SK-N-SH treated with all-trans-retinoic acid at 6 μM for 48 hours (cell line): Measurements from ENCODE around the gene FAT1.

Experiments used
- CREB5 ChIP-seq: fragments of 250-450 bp; sonication (Bioruptor Pico); IDR thresholded peaks from 2 replicates; pipeline ENCODE4 v1.5.1; 2020; ENCODE audit warnings: low read depth, mild to moderate bottlenecking, moderate library complexity
- CSDC2 ChIP-seq: fragments of 250-450 bp; sonication (Bioruptor Pico); IDR thresholded peaks from 2 replicates; pipeline ENCODE4 v1.5.0; 2020; ENCODE audit warnings: mild to moderate bottlenecking, moderate library complexity
- GLIS3 ChIP-seq: fragments of 250-450 bp; sonication (Bioruptor Pico); IDR thresholded peaks from 2 replicates; pipeline ENCODE4 v1.5.0; 2020; ENCODE audit warnings: mild to moderate bottlenecking, moderate library complexity
- ISL1 ChIP-seq: fragments of 250-450 bp; sonication (Bioruptor Pico); IDR thresholded peaks from 2 replicates; pipeline ENCODE4 v2.1.2; 2022; ENCODE audit warnings: mild to moderate bottlenecking, moderate library complexity
- PATZ1 ChIP-seq: fragments of 250-450 bp; sonication (Bioruptor Pico); IDR thresholded peaks from 2 replicates; pipeline ENCODE4 v1.8.0; 2020; ENCODE audit warnings: mild to moderate bottlenecking, moderate library complexity, borderline replicate concordance
- PPARA ChIP-seq: fragments of 250-450 bp; sonication (Bioruptor Pico); IDR thresholded peaks from 2 replicates; pipeline ENCODE4 v1.5.0; 2020; ENCODE audit warnings: mild to moderate bottlenecking, borderline replicate concordance
- SNAI2 ChIP-seq: fragments of 250-450 bp; sonication (Bioruptor Pico); IDR thresholded peaks from 2 replicates; pipeline ENCODE4 v1.5.0; 2020; ENCODE audit warnings: mild to moderate bottlenecking, moderate library complexity
- TOX ChIP-seq: fragments of 250-450 bp; sonication (Bioruptor Pico); IDR thresholded peaks from 2 replicates; pipeline ENCODE4 v1.8.0; 2021; ENCODE audit warnings: mild to moderate bottlenecking, moderate library complexity, borderline replicate concordance
- ZFP30 ChIP-seq: fragments of 450-650 bp; formaldehyde crosslinking; IDR thresholded peaks from 2 replicates; pipeline ENCODE4 v1.5.0; 2022; ENCODE audit warnings: mild to moderate bottlenecking, moderate library complexity
- ZNF565 ChIP-seq: fragments of 450-650 bp; formaldehyde crosslinking; conservative IDR thresholded peaks from 2 replicates; pipeline ENCODE4 v1.5.0; 2020; ENCODE audit warnings: low read depth, mild to moderate bottlenecking, moderate library complexity
- ZNF70 ChIP-seq: fragments of 450-650 bp; formaldehyde crosslinking; IDR thresholded peaks from 2 replicates; pipeline ENCODE4 v1.5.0; 2020; ENCODE audit warnings: mild to moderate bottlenecking, moderate library complexity
- ZNF8 ChIP-seq: fragments of 450-650 bp; formaldehyde crosslinking; IDR thresholded peaks from 2 replicates; pipeline ENCODE4 v1.5.0; 2020; ENCODE audit warnings: mild to moderate bottlenecking, moderate library complexity

- no peak for TF ChIP-seq ZNF70 (CRISPR knock-in tag)
- TF ChIP-seq ISL1 (CRISPR knock-in tag): no peak
- TF ChIP-seq PATZ1 (CRISPR knock-in tag): no peak
- no peak for TF ChIP-seq GLIS3 (CRISPR knock-in tag)
- no peak for TF ChIP-seq SNAI2
- no peak for TF ChIP-seq TOX
- no peak for TF ChIP-seq CSDC2 (CRISPR knock-in tag)
- TF ChIP-seq CREB5 (CRISPR knock-in tag): no peak
- no peak for TF ChIP-seq ZFP30 (CRISPR knock-in tag)
- no peak for TF ChIP-seq ZNF8 (CRISPR knock-in tag)
- TF ChIP-seq PPARA (CRISPR knock-in tag): no peak
- no peak for TF ChIP-seq ZNF565 (CRISPR knock-in tag)
Observed at GRCh38 chr4:186541801-186542200, 181.9 kb downstream of the FAT1 start.
